Activated T-cell treated with anti-CD3 and anti-CD28 coated beads, Interleukin-2, amount 50 U/mL, for 4 hours (primary cell): Measurements from ENCODE around the gene ZNF611. TPM values are rescaled to one million over a fixed set of nuclear protein-coding genes. Genes with fewer than 3 reads are reported as not detected.
A peak's percentile ranks its signal among the peaks of the same experiment; 100 is the strongest.
"Not testable (repeated sequence)": the region's sequence is repeated elsewhere in the genome, so short reads cannot be mapped to it uniquely, and the experiment has no call there.

Experiments
- ATAC-seq, 2 donors: fragments of 200-7000 bp; cut with Tn5 transposase; one replicate each; pipeline ENCODE4 v1.10.0; 2021
- DNase-seq: peaks from one replicate; pipeline ENCODE4 v3.0.0-alpha.2; 2020
- H3K27me3 Mint-ChIP-seq: one replicate; pipeline ENCODE4 v1.8.0; 2021; ENCODE audit warnings: low read depth, mixed read lengths
- H3K36me3 Mint-ChIP-seq: one replicate; pipeline ENCODE4 v1.8.0; 2022; ENCODE audit warnings: mixed read lengths; ENCODE audit not compliant: insufficient read depth
- H3K4me1 Mint-ChIP-seq: one replicate; pipeline ENCODE4 v1.8.0; 2021; ENCODE audit warnings: low read depth, mixed read lengths
- H3K4me3 Mint-ChIP-seq: one replicate; pipeline ENCODE4 v1.8.0; 2021; ENCODE audit warnings: mild to moderate bottlenecking, moderate library complexity, mixed read lengths
- H3K9me3 Mint-ChIP-seq: one replicate; pipeline ENCODE4 v1.8.0; 2021; ENCODE audit warnings: mixed read lengths
- total RNA-seq, 3 donors: library from RNA; stranded (reverse); gene quantifications; one replicate each; pipeline ENCODE4 v1.2.1, GENCODE V29; 2021

ZNF611 gene
- total RNA-seq, 3 donors from 2014 or later: 10.4 to 15.3 (median 13.4) TPM

DNA sequence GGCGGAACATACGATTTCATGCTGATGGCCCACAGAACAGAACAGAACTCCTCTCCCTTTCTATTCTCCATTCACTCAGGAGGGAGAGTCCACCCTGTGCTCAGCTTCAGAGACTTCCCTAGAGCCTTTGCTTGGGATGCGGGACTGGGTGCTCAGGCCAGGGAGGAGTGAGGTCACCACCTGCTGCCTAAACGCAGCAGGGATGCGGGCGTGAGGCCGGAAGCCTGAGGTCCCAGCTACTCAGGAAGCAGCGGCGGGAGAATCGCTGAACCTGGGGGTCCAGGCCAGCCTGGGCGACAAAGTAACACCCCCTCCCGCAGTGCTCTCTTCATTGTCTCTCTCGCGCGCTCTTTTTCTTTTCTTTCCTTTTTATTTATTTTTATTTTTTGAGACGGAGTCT is 8.8 kb downstream of the ZNF611 start:
- H3K4me1 Mint-ChIP-seq, ATAC-seq, H3K27me3 Mint-ChIP-seq: not testable (repeated sequence)

DNA sequence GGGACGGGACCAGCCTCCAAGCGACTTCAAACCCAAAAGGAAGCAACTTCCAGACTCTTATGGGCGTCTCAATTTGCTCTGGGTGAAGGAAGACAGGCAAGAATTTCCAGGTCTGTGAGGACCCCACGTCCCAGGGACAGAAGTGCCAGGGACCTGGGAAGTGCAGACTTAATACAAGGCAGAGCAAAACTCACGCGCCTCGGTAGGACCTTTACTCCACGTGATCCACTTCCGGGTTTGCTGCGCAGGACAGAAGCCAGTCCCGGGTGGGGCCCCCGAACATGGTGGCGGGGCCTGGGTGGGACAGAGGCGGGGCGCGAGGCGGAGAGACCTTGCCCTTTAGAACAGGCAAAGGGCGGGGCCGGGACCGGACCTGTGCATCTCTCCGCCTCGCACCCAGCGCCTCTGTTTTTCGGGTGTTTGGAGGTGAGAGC is 9.3 kb downstream of the ZNF611 start:
- Mint-ChIP-seq H3K4me3 (no peak overlapping the region), H3K36me3 (peaks cover 62% of the 10 kb centered on the region), H3K9me3 (no peaks in the 10 kb centered on the region), H3K27me3 (no peaks in the 10 kb centered on the region), H3K4me1 (peaks cover 6% of the 10 kb centered on the region)
- ATAC-seq: no peak
- DNase-seq: no peak

More for the DNA sequence above, 8.8 kb downstream of the ZNF611 start:
- peaks cover 58% of the 10 kb centered on the region for H3K36me3 Mint-ChIP-seq
- not testable (repeated sequence) for DNase-seq, H3K9me3 Mint-ChIP-seq, H3K4me3 Mint-ChIP-seq

GRCh38 chr19:52724701-52725514 is 9.9 kb downstream of the ZNF611 start:
- no peaks in the 10 kb centered on the region for H3K27me3 Mint-ChIP-seq
- H3K4me3 Mint-ChIP-seq: no peak overlapping the region

DNA sequence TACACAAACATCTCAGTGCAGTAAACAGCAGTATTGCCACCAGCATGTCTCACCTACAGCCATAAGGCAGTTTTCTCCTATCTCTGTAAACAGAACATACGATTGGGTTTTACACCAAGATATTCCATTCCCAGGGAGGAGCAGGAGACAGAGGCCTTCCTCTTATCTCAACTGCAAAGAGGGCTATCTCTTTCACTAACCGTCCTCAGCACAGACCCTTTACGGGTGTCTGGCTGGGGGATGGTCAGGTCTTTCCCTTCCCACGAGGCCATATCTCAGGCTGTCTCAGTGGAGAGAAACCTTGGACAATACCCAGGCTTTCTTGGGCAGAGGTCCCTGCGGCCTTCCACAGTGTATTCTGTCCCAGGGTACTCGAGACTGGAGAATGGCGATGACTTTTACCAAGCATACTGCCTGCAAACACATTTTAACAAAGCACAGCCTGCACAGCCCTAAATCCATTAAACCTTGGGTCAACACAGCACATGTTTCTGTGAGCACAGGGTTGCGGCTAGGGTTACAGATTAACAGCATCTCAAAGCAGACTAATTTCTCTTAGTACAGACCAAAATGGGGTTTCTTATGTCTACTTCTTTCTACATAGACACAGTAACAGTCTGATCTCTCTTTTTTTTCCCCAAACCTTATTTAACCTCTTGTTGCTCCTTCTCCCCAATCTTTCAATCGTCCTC is 10.8 kb downstream of the ZNF611 start:
- DNase-seq, ATAC-seq, H3K27me3 Mint-ChIP-seq, H3K4me1 Mint-ChIP-seq, H3K4me3 Mint-ChIP-seq, H3K9me3 Mint-ChIP-seq: not testable (repeated sequence)
- peaks cover 66% of the 10 kb centered on the region for H3K36me3 Mint-ChIP-seq

More at GRCh38 chr19:52724701-52725514, 9.9 kb downstream of the ZNF611 start:
- H3K4me1 Mint-ChIP-seq: peaks cover 5% of the 10 kb centered on the region
- ATAC-seq (no peak), DNase-seq (no peak)
- H3K9me3 Mint-ChIP-seq: no peaks in the 10 kb centered on the region
- H3K36me3 Mint-ChIP-seq: peaks cover 64% of the 10 kb centered on the region

- H3K4me3 Mint-ChIP-seq: no peak overlapping the region
- peaks cover 60% of the 10 kb centered on the region for H3K36me3 Mint-ChIP-seq
- no peak for ATAC-seq
- H3K4me1 Mint-ChIP-seq: no peaks in the 10 kb centered on the region
- H3K9me3 Mint-ChIP-seq: peaks cover 5% of the 10 kb centered on the region
- no peaks in the 10 kb centered on the region for H3K27me3 Mint-ChIP-seq
- DNase-seq: no peak
Measured at GRCh38 chr19:52722062-52723003, 12.5 kb downstream of the ZNF611 start.

- H3K4me1 Mint-ChIP-seq: peaks cover 11% of the 10 kb centered on the region
- not testable (repeated sequence) for H3K9me3 Mint-ChIP-seq, DNase-seq, H3K4me3 Mint-ChIP-seq, ATAC-seq, H3K27me3 Mint-ChIP-seq
- H3K36me3 Mint-ChIP-seq: peaks cover 54% of the 10 kb centered on the region
Measured at GRCh38 chr19:52720541-52720940, 14.3 kb downstream of the ZNF611 start.

DNA sequence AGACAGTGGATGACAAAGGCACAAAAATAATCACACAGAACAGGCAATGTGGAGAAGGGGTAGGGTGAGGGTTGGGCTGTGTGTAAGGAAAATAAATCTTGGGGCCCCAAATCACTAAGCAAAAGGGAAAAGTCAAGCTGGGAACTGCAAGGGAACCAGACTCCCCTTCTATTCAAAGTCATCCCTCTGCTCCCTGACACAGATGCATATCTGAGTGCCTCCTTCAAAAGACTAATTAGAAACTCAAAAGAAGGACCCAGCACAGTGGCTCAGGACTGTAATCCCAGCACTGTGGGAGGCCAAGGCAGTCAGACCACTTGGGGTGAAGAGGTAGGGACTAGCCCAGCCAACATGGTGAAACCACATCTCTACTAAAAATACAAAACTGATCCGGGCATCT is 18.3 kb downstream of the ZNF611 start:
- ATAC-seq: no peak
- no peak for DNase-seq
- Mint-ChIP-seq H3K36me3 (peaks cover 56% of the 10 kb centered on the region), H3K4me3 (no peak overlapping the region), H3K9me3 (peaks cover 18% of the 10 kb centered on the region), H3K27me3 (no peaks in the 10 kb centered on the region), H3K4me1 (peaks cover 19% of the 10 kb centered on the region)

GRCh38 chr19:52715902-52716301 is 18.9 kb downstream of the ZNF611 start:
- Mint-ChIP-seq H3K36me3 (peaks cover 57% of the 10 kb centered on the region), H3K4me1 (peaks cover 19% of the 10 kb centered on the region), H3K9me3 (peaks cover 22% of the 10 kb centered on the region)
- H3K4me3 Mint-ChIP-seq, H3K27me3 Mint-ChIP-seq: not testable (repeated sequence)
- DNase-seq (peak; percentile 5), ATAC-seq (peak; percentile 37 to 74)

DNA sequence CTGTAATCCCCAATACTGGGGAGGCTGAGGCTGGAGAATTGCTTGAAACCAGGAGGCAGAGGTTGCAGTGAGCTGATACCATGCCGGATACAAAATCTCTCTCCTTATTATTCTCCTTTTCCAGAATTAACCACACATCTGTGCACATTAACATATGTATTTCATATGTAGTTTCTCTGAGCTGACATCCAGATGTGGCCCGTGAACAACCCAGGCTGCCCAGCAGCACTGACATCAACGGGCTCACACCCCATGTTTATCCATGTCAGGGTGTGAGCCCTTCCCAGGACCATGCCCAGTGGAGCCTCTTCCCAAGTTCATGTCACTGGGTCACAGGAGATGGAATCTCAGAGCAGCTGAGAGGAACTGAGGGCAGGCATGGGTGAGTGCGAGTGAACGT is 19.5 kb downstream of the ZNF611 start:
- Mint-ChIP-seq H3K36me3 (peaks cover 59% of the 10 kb centered on the region), H3K4me1 (peaks cover 19% of the 10 kb centered on the region), H3K9me3 (peaks cover 22% of the 10 kb centered on the region)
- not testable (repeated sequence) for DNase-seq, ATAC-seq, H3K27me3 Mint-ChIP-seq, H3K4me3 Mint-ChIP-seq

DNA sequence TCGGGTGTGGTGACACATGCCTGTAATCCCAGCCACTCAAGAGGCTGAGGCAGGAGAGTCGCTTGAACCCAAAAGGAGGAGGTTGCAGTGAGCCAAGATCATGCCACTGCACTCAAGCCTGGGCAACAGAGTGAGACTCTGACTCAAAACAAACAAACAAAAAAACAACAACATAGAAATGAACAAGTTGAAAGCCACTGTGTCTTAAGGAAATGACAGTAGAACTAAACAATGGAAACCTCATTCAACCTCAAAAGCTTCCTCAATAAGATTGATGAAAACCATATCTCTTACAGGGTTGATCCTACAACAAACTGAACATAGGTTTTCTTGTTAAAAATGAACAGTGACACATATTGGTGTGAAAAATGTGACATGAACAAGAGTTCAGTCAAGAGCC is 21.8 kb downstream of the ZNF611 start:
- not testable (repeated sequence) for ATAC-seq, H3K4me3 Mint-ChIP-seq, DNase-seq, H3K27me3 Mint-ChIP-seq
- Mint-ChIP-seq H3K4me1 (peaks cover 19% of the 10 kb centered on the region), H3K36me3 (peaks cover 64% of the 10 kb centered on the region), H3K9me3 (peaks cover 18% of the 10 kb centered on the region)

GRCh38 chr19:52711661-52712060 is 23.2 kb downstream of the ZNF611 start:
- H3K27me3 Mint-ChIP-seq, ATAC-seq, H3K4me3 Mint-ChIP-seq, DNase-seq: not testable (repeated sequence)
- peaks cover 19% of the 10 kb centered on the region for H3K4me1 Mint-ChIP-seq
- peaks cover 22% of the 10 kb centered on the region for H3K9me3 Mint-ChIP-seq
- H3K36me3 Mint-ChIP-seq: peaks cover 71% of the 10 kb centered on the region

DNA sequence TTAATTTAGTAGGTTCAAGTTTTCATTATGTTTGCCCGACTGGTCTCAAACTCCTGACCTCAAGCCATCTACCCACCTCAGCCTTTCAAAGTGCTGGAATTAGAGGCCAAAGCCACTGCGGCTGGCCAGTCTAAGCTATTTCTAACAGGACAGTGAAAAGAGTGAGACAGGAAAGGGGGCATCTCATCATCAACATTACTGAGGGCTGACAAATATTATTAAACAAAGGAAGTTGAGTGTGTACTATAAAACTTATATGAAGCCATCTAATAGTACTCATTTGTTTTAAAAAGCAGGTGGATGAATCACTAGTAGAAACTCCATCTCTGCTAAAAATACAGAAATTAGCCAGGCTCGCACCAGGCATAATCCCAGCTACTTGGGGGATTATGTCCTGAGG is 24.3 kb downstream of the ZNF611 start:
- H3K4me3 Mint-ChIP-seq: no peak overlapping the region

GRCh38 chr19:52705615-52706014 is 29.2 kb downstream of the ZNF611 start:
- H3K4me1 Mint-ChIP-seq, H3K4me3 Mint-ChIP-seq, H3K27me3 Mint-ChIP-seq, DNase-seq, ATAC-seq: not testable (repeated sequence)
- peaks cover 37% of the 10 kb centered on the region for H3K9me3 Mint-ChIP-seq
- peaks cover 54% of the 10 kb centered on the region for H3K36me3 Mint-ChIP-seq

More for the DNA sequence above, 24.3 kb downstream of the ZNF611 start:
- peaks cover 8% of the 10 kb centered on the region for H3K4me1 Mint-ChIP-seq
- peaks cover 31% of the 10 kb centered on the region for H3K9me3 Mint-ChIP-seq
- ATAC-seq (no peak), DNase-seq (no peak)
- H3K36me3 Mint-ChIP-seq: peaks cover 77% of the 10 kb centered on the region
- H3K27me3 Mint-ChIP-seq: no peaks in the 10 kb centered on the region

- DNase-seq (no peak), ATAC-seq (no peak)
- H3K9me3 Mint-ChIP-seq: peaks cover 44% of the 10 kb centered on the region
- H3K4me1 Mint-ChIP-seq: no peaks in the 10 kb centered on the region
- peaks cover 43% of the 10 kb centered on the region for H3K36me3 Mint-ChIP-seq
- no peak overlapping the region for H3K4me3 Mint-ChIP-seq
- no peaks in the 10 kb centered on the region for H3K27me3 Mint-ChIP-seq
Measured at GRCh38 chr19:52703917-52704316, 30.9 kb downstream of the ZNF611 start.
